DMS53 treated with DMSO at 0.1 percent for 48 hours (cell line): Measurements from ENCODE around the gene SLC7A5.
"Not testable (repeated sequence)": the region's sequence is repeated elsewhere in the genome, so short reads cannot be mapped to it uniquely, and the experiment has no call there.

Experiments used
- DNase-seq: peaks from one replicate; lab custom pipeline; 2025; ENCODE audit not compliant: unreplicated experiment; lab: John Stamatoyannopoulos, UW

SLC7A5 gene

GRCh38 chr16:87824016-87824990 lies 45.0 kb downstream of the SLC7A5 start:
- no peak for DNase-seq

- no peak for DNase-seq
These were observed 46.0 kb downstream of the SLC7A5 start for GRCh38 chr16:87823181-87823929.

- DNase-seq: no peak
These were observed 47.0 kb downstream of the SLC7A5 start for GRCh38 chr16:87822108-87822970.

GRCh38 chr16:87821376-87822107 lies 47.8 kb downstream of the SLC7A5 start:
- no peak for DNase-seq

GRCh38 chr16:87819983-87820382 lies 49.3 kb downstream of the SLC7A5 start:
- DNase-seq: no peak

GRCh38 chr16:87819282-87819681 lies 50.0 kb downstream of the SLC7A5 start:
- no peak for DNase-seq

- no peak for DNase-seq
These were observed 50.7 kb downstream of the SLC7A5 start for GRCh38 chr16:87818533-87819161.

GRCh38 chr16:87817910-87818309 lies 51.4 kb downstream of the SLC7A5 start:
- DNase-seq: no peak

GRCh38 chr16:87817370-87817769 lies 51.9 kb downstream of the SLC7A5 start:
- not testable (repeated sequence) for DNase-seq

GRCh38 chr16:87816507-87817100 lies 52.7 kb downstream of the SLC7A5 start:
- no peak for DNase-seq

- no peak for DNase-seq
These were observed 53.7 kb downstream of the SLC7A5 start for GRCh38 chr16:87815567-87815966.

- DNase-seq: no peak
These were observed 57.1 kb downstream of the SLC7A5 start for GRCh38 chr16:87812200-87812656.

- not testable (repeated sequence) for DNase-seq
These were observed 57.9 kb downstream of the SLC7A5 start for GRCh38 chr16:87811454-87811853.

GRCh38 chr16:87809150-87809902 lies 60.0 kb downstream of the SLC7A5 start:
- DNase-seq: no peak

GRCh38 chr16:87808108-87808507 lies 61.2 kb downstream of the SLC7A5 start:
- DNase-seq: no peak

- peak; percentile 76 for DNase-seq
These were observed 62.4 kb downstream of the SLC7A5 start for GRCh38 chr16:87806641-87807546.

- DNase-seq: peak; percentile 39
These were observed 63.1 kb downstream of the SLC7A5 start for GRCh38 chr16:87806261-87806640.

- no peak for DNase-seq
These were observed 65.9 kb downstream of the SLC7A5 start for GRCh38 chr16:87803385-87803784.
